Measurements from ENCODE around the gene CACNG5.

- no peak for TF ChIP-seq POLR2A (IDR thresholded peaks at IDR 0.05)
- TF ChIP-seq CTCF (IDR thresholded peaks at IDR 0.05), result no peak
These were observed 58.9 kb downstream of the CACNG5 start for GRCh38 chr17:66893863-66894262.

Measured in heart left ventricle (tissue), 13 donors.